Liver (tissue), 9 donors: Measurements from ENCODE around the gene SYNGR1. TPM values are rescaled to one million over a fixed set of nuclear protein-coding genes. Genes with fewer than 3 reads are reported as not detected.
"Not testable (repeated sequence)": the region's sequence is repeated elsewhere in the genome, so short reads cannot be mapped to it uniquely, and the experiment has no call there.

ENCODE experiments used
- DNase-seq: peaks from one replicate; pipeline ENCODE4 v3.0.0-alpha.2; 2017; ENCODE audit warnings: low spot score
- H3K27ac ChIP-seq, 2 donors: one replicate each; pipeline ENCODE4 v1.7.0; 2013; ENCODE audit warnings: inconsistent platforms in 2 of 2, low read length in 2 of 2, control low read depth in 1 of 2, low read depth in 1 of 2, mild to moderate bottlenecking in 1 of 2
- H3K27me3 ChIP-seq, 4 donors: one replicate each; pipeline versions ENCODE4 v1.6.1 to v1.7.0; 2013; ENCODE audit warnings: low read length in 3 of 4, inconsistent platforms in 1 of 4, mild to moderate bottlenecking in 1 of 4, moderate library complexity in 1 of 4; ENCODE audit not compliant: control insufficient read depth in 4 of 4, insufficient read depth in 4 of 4
- H3K36me3 ChIP-seq, 4 donors: one replicate each; pipeline versions ENCODE4 v1.6.1 to v1.7.0; 2013; ENCODE audit warnings: low read length in 3 of 4, mild to moderate bottlenecking in 3 of 4, low read depth in 1 of 4, moderate library complexity in 1 of 4; ENCODE audit not compliant: control insufficient read depth in 4 of 4, insufficient read depth in 3 of 4
- H3K4me1 ChIP-seq, 4 donors: one replicate each; pipeline versions ENCODE4 v1.6.1 to v1.7.0; 2013; ENCODE audit warnings: low read length in 3 of 4, mild to moderate bottlenecking in 3 of 4, moderate library complexity in 1 of 4; ENCODE audit not compliant: control insufficient read depth in 4 of 4, insufficient read depth in 4 of 4
- H3K4me3 ChIP-seq, 3 donors: one replicate each; pipeline versions ENCODE4 v1.6.1 to v1.7.0; 2013; ENCODE audit warnings: low read length in 3 of 3, control low read depth in 1 of 3, low read depth in 1 of 3, mild to moderate bottlenecking in 1 of 3
- H3K9ac ChIP-seq, 2 donors: one replicate each; pipeline ENCODE4 v1.7.0; 2013; ENCODE audit warnings: low read length in 2 of 2, mild to moderate bottlenecking in 2 of 2, moderate library complexity in 2 of 2, control low read depth in 1 of 2, low read depth in 1 of 2
- H3K9me3 ChIP-seq, 4 donors: one replicate each; pipeline versions ENCODE4 v1.6.1 to v1.7.0; 2013; ENCODE audit warnings: low read length in 3 of 4; ENCODE audit not compliant: control insufficient read depth in 4 of 4
- EGR1 ChIP-seq, 2 donors: IDR thresholded peaks; 2 replicates each; pipeline ENCODE4 v1.6.1; 2016 to 2018; ENCODE audit warnings: antibody characterized with exemption in 2 of 2, low read depth in 2 of 2
- FOXA1 ChIP-seq: IDR thresholded peaks from 2 replicates; pipeline ENCODE4 v1.6.1; 2016; ENCODE audit warnings: antibody characterized with exemption
- FOXA2 ChIP-seq: IDR thresholded peaks from 2 replicates; pipeline ENCODE4 v1.6.1; 2016; ENCODE audit warnings: antibody characterized with exemption
- HNF4A ChIP-seq, 2 donors: conservative IDR thresholded peaks; 2 replicates each; pipeline ENCODE4 v1.6.1; 2016; ENCODE audit warnings: antibody characterized with exemption in 2 of 2, mild to moderate bottlenecking in 2 of 2
- HNF4G ChIP-seq: IDR thresholded peaks from 2 replicates; pipeline ENCODE4 v1.6.1; 2016; ENCODE audit warnings: antibody characterized with exemption
- JUND ChIP-seq, 2 donors: IDR thresholded peaks; 2 replicates each; pipeline ENCODE4 v1.6.1; 2016; ENCODE audit warnings: antibody characterized with exemption in 2 of 2
- RXRA ChIP-seq, 2 donors: IDR thresholded peaks; 2 replicates each; pipeline ENCODE4 v1.6.1; 2017 to 2018; ENCODE audit warnings: antibody characterized with exemption in 2 of 2, mild to moderate bottlenecking in 1 of 2
- SP1 ChIP-seq: IDR thresholded peaks from 2 replicates; pipeline ENCODE4 v1.6.1; 2018; ENCODE audit warnings: antibody characterized with exemption, mild to moderate bottlenecking
- YY1 ChIP-seq: IDR thresholded peaks from 2 replicates; pipeline ENCODE4 v1.6.1; 2016; ENCODE audit warnings: antibody characterized with exemption, mild to moderate bottlenecking
- WGBS: extraction: QIAGEN DNeasy Blood & Tissue Kit; methylation state at CpG from one replicate; pipeline ENCODE4 v1.1.7; 2013; 5-methylcytosine and 5-hydroxymethylcytosine counted together
- polyA plus RNA-seq, 2 donors: library from polyadenylated mRNA; stranded (reverse) in 1 of 2; unstranded in 1 of 2; fragments of 200-250 nt in 1 of 2; fragments of >200 nt in 1 of 2; fragmentation: Nextera tagmentation in 1 of 2; extraction: Ambion mirVana in 1 of 2; gene quantifications; one replicate each; pipeline versions ENCODE4 v1.2.1 to v1.2.3, GENCODE V29; 2013 to 2015
- total RNA-seq, 2 donors: library from RNA; depleted of rRNA; stranded (reverse); fragments of >200 nt; gene quantifications; one replicate each; pipeline ENCODE4 v1.2.3, GENCODE V29; 2014
- TF ChIP-seq, protein P1 (sequence below): IDR thresholded peaks from 2 replicates; pipeline ENCODE4 v1.6.1; 2016; ENCODE audit warnings: antibody characterized with exemption
- TF ChIP-seq, protein P2 (sequence below): IDR thresholded peaks from 2 replicates; pipeline ENCODE4 v1.6.1; 2016; ENCODE audit warnings: antibody characterized with exemption, mild to moderate bottlenecking
- TF ChIP-seq, protein P3 (sequence below): fragments of 150-350 bp; IDR thresholded peaks from 2 replicates; pipeline ENCODE4 v1.5.1; 2017; ENCODE audit warnings: improper control_type of control experiment, low read depth, low read length; ENCODE audit not compliant: missing input control
- TF ChIP-seq, protein P4 (sequence below): IDR thresholded peaks from 2 replicates; pipeline ENCODE4 v1.6.1; 2016; ENCODE audit warnings: antibody characterized with exemption
- donor health status: healthy.
- donor health status: healthy.
- donor health status: healthy.
- donor health status: healthy.
- donor health status: healthy.

The SYNGR1 gene
- total and polyA plus RNA-seq, 4 donors: 1.8 to 21.9 (median 5.2) TPM

DNA sequence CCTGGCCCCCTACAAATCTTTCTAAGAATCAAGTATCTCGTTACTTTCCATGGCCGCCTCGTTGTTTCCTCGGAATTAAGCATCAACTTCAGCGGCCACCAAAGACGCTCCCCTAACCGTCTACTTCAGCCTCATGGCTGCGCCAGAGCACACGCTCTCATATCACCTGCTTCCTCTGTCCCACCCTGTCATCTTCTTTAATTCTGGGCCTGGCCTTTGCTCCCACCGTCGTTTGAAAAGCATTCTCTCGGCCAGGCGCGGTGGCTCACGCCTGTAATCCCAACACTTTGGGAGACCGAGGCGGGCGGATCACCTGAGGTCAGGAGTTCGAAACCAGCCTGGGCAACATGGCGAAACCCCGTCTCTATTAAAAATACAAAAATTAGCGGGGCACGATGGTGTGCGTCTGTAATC is 29.2 kb upstream of the SYNGR1 start:
- WGBS: 91% methylated on average over 24 of the region's 24 CpGs
- not testable (repeated sequence) for DNase-seq, H3K9ac ChIP-seq, H3K9me3 ChIP-seq, H3K27me3 ChIP-seq
- Histone ChIP-seq H3K4me1 (peaks cover 0 to 29% (median 25%) of the 10 kb centered on the region in 4 donors), H3K27ac (peak overlapping the region; percentile 96 to 100), H3K4me3 (peak overlapping the region in 1 of 3 donors; percentile 58), H3K36me3 (peaks cover 6 to 14% (median 9%) of the 10 kb centered on the region in 4 donors)

DNA sequence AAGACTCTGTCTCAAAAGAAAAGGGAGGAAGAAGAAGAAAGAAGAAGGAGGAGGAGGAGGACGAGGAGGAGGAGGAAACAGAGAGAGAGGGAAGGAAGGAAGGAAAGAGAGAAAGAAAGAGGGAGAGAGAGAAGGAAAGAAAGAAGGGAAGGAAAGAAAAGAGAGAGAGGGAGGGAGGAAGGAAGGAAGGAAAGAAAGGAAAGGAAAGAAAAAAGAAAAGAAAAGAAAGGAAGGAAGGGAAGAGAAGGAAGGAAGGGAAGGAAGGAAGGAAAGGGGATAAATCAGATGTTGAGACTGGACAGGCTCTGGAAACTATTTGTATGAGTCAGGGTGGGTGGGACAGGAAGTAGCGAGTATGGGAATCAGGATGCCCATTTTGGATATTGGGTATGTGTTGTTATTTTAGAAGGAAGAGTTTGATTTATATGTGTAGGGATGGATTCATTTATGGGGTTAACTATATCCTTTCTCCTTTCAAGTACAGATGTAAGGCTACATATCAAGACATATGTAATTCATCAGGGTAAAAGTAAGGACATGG is 24.3 kb upstream of the SYNGR1 start:
- no peak for DNase-seq
- Histone ChIP-seq H3K36me3 (no peaks in the 10 kb centered on the region), H3K4me3 (no peak overlapping the region), H3K4me1 (peaks cover 0 to 2% (median 0%) of the 10 kb centered on the region in 4 donors), H3K9ac (no peak overlapping the region), H3K27ac (no peak overlapping the region), H3K9me3 (no peaks in the 10 kb centered on the region), H3K27me3 (no peaks in the 10 kb centered on the region)
- 77% methylated on average over 2 of the region's 2 CpGs for whole genome bisulfite sequencing
- TF ChIP-seq, protein P1, sequence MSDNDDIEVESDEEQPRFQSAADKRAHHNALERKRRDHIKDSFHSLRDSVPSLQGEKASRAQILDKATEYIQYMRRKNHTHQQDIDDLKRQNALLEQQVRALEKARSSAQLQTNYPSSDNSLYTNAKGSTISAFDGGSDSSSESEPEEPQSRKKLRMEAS: no peak
- TF ChIP-seq SP1 (no peak), JUND (IDR thresholded peaks at IDR 0.05) (no peak), HNF4A (conservative IDR thresholded peaks at IDR 0.05) (no peak), RXRA (IDR thresholded peaks at IDR 0.05) (no peak), YY1 (no peak), FOXA2 (no peak), HNF4G (no peak)
- TF ChIP-seq, protein P2, sequence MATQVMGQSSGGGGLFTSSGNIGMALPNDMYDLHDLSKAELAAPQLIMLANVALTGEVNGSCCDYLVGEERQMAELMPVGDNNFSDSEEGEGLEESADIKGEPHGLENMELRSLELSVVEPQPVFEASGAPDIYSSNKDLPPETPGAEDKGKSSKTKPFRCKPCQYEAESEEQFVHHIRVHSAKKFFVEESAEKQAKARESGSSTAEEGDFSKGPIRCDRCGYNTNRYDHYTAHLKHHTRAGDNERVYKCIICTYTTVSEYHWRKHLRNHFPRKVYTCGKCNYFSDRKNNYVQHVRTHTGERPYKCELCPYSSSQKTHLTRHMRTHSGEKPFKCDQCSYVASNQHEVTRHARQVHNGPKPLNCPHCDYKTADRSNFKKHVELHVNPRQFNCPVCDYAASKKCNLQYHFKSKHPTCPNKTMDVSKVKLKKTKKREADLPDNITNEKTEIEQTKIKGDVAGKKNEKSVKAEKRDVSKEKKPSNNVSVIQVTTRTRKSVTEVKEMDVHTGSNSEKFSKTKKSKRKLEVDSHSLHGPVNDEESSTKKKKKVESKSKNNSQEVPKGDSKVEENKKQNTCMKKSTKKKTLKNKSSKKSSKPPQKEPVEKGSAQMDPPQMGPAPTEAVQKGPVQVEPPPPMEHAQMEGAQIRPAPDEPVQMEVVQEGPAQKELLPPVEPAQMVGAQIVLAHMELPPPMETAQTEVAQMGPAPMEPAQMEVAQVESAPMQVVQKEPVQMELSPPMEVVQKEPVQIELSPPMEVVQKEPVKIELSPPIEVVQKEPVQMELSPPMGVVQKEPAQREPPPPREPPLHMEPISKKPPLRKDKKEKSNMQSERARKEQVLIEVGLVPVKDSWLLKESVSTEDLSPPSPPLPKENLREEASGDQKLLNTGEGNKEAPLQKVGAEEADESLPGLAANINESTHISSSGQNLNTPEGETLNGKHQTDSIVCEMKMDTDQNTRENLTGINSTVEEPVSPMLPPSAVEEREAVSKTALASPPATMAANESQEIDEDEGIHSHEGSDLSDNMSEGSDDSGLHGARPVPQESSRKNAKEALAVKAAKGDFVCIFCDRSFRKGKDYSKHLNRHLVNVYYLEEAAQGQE: no peak
- TF ChIP-seq, protein P3, sequence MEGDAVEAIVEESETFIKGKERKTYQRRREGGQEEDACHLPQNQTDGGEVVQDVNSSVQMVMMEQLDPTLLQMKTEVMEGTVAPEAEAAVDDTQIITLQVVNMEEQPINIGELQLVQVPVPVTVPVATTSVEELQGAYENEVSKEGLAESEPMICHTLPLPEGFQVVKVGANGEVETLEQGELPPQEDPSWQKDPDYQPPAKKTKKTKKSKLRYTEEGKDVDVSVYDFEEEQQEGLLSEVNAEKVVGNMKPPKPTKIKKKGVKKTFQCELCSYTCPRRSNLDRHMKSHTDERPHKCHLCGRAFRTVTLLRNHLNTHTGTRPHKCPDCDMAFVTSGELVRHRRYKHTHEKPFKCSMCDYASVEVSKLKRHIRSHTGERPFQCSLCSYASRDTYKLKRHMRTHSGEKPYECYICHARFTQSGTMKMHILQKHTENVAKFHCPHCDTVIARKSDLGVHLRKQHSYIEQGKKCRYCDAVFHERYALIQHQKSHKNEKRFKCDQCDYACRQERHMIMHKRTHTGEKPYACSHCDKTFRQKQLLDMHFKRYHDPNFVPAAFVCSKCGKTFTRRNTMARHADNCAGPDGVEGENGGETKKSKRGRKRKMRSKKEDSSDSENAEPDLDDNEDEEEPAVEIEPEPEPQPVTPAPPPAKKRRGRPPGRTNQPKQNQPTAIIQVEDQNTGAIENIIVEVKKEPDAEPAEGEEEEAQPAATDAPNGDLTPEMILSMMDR: no peak

DNA sequence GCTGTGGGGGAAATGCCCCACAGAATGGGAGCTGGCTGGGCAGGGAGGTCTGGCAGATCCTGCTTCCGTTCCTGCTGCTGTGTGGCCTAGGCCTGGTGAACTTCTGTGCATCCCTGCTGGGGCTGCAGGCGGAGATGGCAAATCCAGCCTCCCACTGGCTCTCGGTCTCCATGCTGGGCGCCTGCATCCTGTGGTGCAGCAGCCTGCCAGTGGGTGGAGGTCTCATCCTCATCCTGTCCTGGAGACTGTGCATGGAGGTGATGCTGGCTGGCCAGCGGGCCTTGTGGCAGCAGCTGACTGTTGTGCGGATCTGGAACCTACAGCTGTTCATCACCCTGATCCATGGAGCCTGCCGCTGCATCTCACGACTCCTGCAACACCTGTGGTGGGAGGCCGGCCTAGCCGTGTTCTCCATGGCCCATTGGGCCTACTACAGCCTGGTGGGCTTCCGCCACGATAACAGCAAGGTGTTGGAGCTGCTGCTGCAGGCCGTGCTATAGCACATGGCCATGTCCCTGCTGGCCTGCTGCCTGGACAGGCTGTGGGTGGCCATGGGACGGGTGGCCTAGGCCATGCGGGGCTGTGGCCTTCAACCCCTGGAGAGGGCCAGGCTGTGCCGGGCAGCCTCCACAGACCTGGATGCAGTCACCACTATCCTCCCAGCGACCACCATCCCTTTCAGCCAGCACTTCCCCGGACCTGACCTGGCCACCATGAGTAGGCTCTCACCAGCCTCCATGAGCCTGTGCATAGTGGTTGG is 21.6 kb upstream of the SYNGR1 start:
- Histone ChIP-seq H3K36me3 (no peaks in the 10 kb centered on the region), H3K9ac (no peak overlapping the region), H3K4me3 (no peak overlapping the region), H3K27me3 (no peaks in the 10 kb centered on the region), H3K9me3 (no peaks in the 10 kb centered on the region), H3K27ac (no peak overlapping the region), H3K4me1 (peaks cover 0 to 6% (median 2%) of the 10 kb centered on the region in 4 donors)
- no peak for DNase-seq
- TF ChIP-seq, protein P4, sequence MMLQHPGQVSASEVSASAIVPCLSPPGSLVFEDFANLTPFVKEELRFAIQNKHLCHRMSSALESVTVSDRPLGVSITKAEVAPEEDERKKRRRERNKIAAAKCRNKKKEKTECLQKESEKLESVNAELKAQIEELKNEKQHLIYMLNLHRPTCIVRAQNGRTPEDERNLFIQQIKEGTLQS: no peak
- TF ChIP-seq, protein P2: no peak
- TF ChIP-seq RXRA (IDR thresholded peaks at IDR 0.05) (no peak), JUND (IDR thresholded peaks at IDR 0.05) (no peak), EGR1 (IDR thresholded peaks at IDR 0.05; ENCODE audit: low read depth in 2 of 2) (no peak), FOXA1 (no peak), SP1 (no peak)
- 95% methylated on average over 18 of the region's 18 CpGs for WGBS

DNA sequence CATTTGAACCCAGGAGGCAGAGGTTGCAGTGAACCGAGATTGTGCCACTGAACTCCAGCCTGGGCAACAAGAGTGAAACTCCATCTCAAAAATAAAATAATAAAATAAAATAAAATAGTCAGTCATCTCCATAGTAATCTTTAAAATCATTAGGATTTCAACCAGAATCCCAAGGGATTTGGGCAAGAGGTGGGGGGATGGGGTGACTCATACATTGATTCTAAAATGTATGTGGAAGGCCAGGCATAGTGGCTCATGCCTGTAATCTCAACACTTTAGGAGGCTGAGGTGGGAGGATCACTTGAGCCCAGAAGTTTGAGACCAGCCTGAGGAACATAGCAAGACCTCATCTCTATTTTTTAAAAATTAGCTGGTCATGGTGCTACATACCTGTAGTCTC is 19.2 kb upstream of the SYNGR1 start:
- not testable (repeated sequence) for DNase-seq, H3K27me3 ChIP-seq, H3K9ac ChIP-seq, H3K4me3 ChIP-seq, H3K36me3 ChIP-seq, H3K27ac ChIP-seq, H3K4me1 ChIP-seq, H3K9me3 ChIP-seq
- WGBS: 97% methylated on average over 1 of the region's 1 CpG
